T1000 (cell line): ENCODE measurements around the gene SGSH.
"Not testable (repeated sequence)": the region's sequence is repeated elsewhere in the genome, so short reads cannot be mapped to it uniquely, and the experiment has no call there.

ENCODE experiments used
- DNase-seq: peaks from one replicate; lab custom pipeline; 2025; ENCODE audit warnings: mixed read lengths; lab: John Stamatoyannopoulos, UW

SGSH gene

GRCh38 chr17:80253631-80254395, 33.7 kb upstream of the SGSH start:
- no peak for DNase-seq

GRCh38 chr17:80252871-80253270, 32.7 kb upstream of the SGSH start:
- DNase-seq, result no peak

GRCh38 chr17:80251966-80252365, 31.8 kb upstream of the SGSH start:
- no peak for DNase-seq

GRCh38 chr17:80248894-80249710, 29.0 kb upstream of the SGSH start:
- DNase-seq, result no peak

GRCh38 chr17:80248001-80248893, 28.1 kb upstream of the SGSH start:
- no peak for DNase-seq

- no peak for DNase-seq
Observed at GRCh38 chr17:80247561-80247960, 27.4 kb upstream of the SGSH start.

- DNase-seq, result no peak
Observed at GRCh38 chr17:80246726-80247125, 26.6 kb upstream of the SGSH start.

- no peak for DNase-seq
Observed at GRCh38 chr17:80246266-80246681, 26.1 kb upstream of the SGSH start.

- DNase-seq, result no peak
Observed at GRCh38 chr17:80245566-80246265, 25.6 kb upstream of the SGSH start.

GRCh38 chr17:80244871-80245509, 24.9 kb upstream of the SGSH start:
- DNase-seq, result no peak

GRCh38 chr17:80244448-80244847, 24.3 kb upstream of the SGSH start:
- not testable (repeated sequence) for DNase-seq

- DNase-seq, result no peak
Observed at GRCh38 chr17:80243526-80244433, 23.6 kb upstream of the SGSH start.

GRCh38 chr17:80242505-80242904, 22.4 kb upstream of the SGSH start:
- DNase-seq, result no peak

- no peak for DNase-seq
Observed at GRCh38 chr17:80237386-80237785, 17.3 kb upstream of the SGSH start.

GRCh38 chr17:80236911-80237310, 16.8 kb upstream of the SGSH start:
- DNase-seq, result no peak

- DNase-seq, result no peak
Observed at GRCh38 chr17:80233202-80233601, 13.1 kb upstream of the SGSH start.

GRCh38 chr17:80232438-80232837, 12.3 kb upstream of the SGSH start:
- DNase-seq, result no peak

- DNase-seq, result no peak
Observed at GRCh38 chr17:80229011-80229410, 8.9 kb upstream of the SGSH start.

GRCh38 chr17:80228477-80228876, 8.3 kb upstream of the SGSH start:
- DNase-seq, result no peak

- DNase-seq, result no peak
Observed at GRCh38 chr17:80227666-80228065, 7.5 kb upstream of the SGSH start.
